Trophoblast cell (in vitro differentiated cells and primary cell): ENCODE data around the gene UNC13B.

Source experiments
- DNase-seq, 2 donors: peaks; one replicate each; pipeline ENCODE4 v3.0.0-alpha.2; 2016
- H2AFZ ChIP-seq: 2 replicates; pipeline ENCODE4 v1.6.1; 2013; ENCODE audit warnings: low read length, moderate library complexity, mild to moderate bottlenecking; ENCODE audit not compliant: insufficient read depth, poor library complexity
- H2AK5ac ChIP-seq: 2 replicates; pipeline ENCODE4 v1.6.1; 2013; ENCODE audit warnings: mild to moderate bottlenecking, low read length
- H2BK120ac ChIP-seq: 2 replicates; pipeline ENCODE4 v1.6.1; 2013; ENCODE audit warnings: low read length, mild to moderate bottlenecking, moderate library complexity; ENCODE audit not compliant: insufficient read depth, poor library complexity
- H2BK12ac ChIP-seq: 2 replicates; pipeline ENCODE4 v1.6.1; 2013; ENCODE audit warnings: mild to moderate bottlenecking, low read length, moderate library complexity
- H2BK5ac ChIP-seq: 2 replicates; pipeline ENCODE4 v1.6.1; 2013; ENCODE audit warnings: low read length, low read depth, moderate library complexity, mild to moderate bottlenecking; ENCODE audit not compliant: poor library complexity
- H3K14ac ChIP-seq: 2 replicates; pipeline ENCODE4 v1.6.1; 2013; ENCODE audit warnings: mild to moderate bottlenecking, low read length
- H3K18ac ChIP-seq: 2 replicates; pipeline ENCODE4 v1.6.1; 2013; ENCODE audit warnings: mild to moderate bottlenecking, low read length
- H3K23ac ChIP-seq: 2 replicates; pipeline ENCODE4 v1.6.1; 2013; ENCODE audit warnings: low read length
- H3K27ac ChIP-seq: 2 replicates; pipeline ENCODE4 v1.5.1; 2013; ENCODE audit warnings: low read depth, mild to moderate bottlenecking, inconsistent platforms, low read length, moderate library complexity
- H3K27me3 ChIP-seq: 2 replicates; pipeline ENCODE4 v1.6.1; 2013; ENCODE audit warnings: inconsistent platforms, mild to moderate bottlenecking, low read length, moderate library complexity; ENCODE audit not compliant: insufficient read depth
- H3K36me3 ChIP-seq, 2 experiments: 1 replicate in 1 of 2; 2 replicates in 1 of 2; pipeline ENCODE4 v1.6.1; 2013; ENCODE audit warnings: low read length in 2 of 2, mild to moderate bottlenecking in 2 of 2, moderate library complexity in 1 of 2; ENCODE audit not compliant: insufficient read depth in 2 of 2, control insufficient read depth in 1 of 2
- H3K4ac ChIP-seq: 2 replicates; pipeline ENCODE4 v1.6.1; 2013; ENCODE audit warnings: low read depth, mild to moderate bottlenecking, low read length, moderate library complexity
- H3K4me1 ChIP-seq, 2 experiments: 1 replicate in 1 of 2; 2 replicates in 1 of 2; pipeline ENCODE4 v1.6.1; 2013; ENCODE audit warnings: low read length in 2 of 2, mild to moderate bottlenecking in 2 of 2, moderate library complexity in 1 of 2; ENCODE audit not compliant: insufficient read depth in 2 of 2, control insufficient read depth in 1 of 2
- H3K4me2 ChIP-seq: 2 replicates; pipeline ENCODE4 v1.6.1; 2013; ENCODE audit warnings: inconsistent platforms, mild to moderate bottlenecking, low read length, moderate library complexity
- H3K4me3 ChIP-seq: 2 replicates; pipeline ENCODE4 v1.5.1; 2013; ENCODE audit warnings: mild to moderate bottlenecking, low read depth, low read length, inconsistent platforms
- H3K79me1 ChIP-seq: one replicate; pipeline ENCODE4 v1.6.1; 2013; ENCODE audit warnings: low read length
- H3K79me2 ChIP-seq: 2 replicates; pipeline ENCODE4 v1.6.1; 2013; ENCODE audit warnings: low read length, mild to moderate bottlenecking; ENCODE audit not compliant: control insufficient read depth, insufficient read depth, poor library complexity
- H3K9ac ChIP-seq: 2 replicates; pipeline ENCODE4 v1.6.1; 2013; ENCODE audit warnings: mild to moderate bottlenecking, low read length
- H3K9me3 ChIP-seq: 2 replicates; pipeline ENCODE4 v1.6.1; 2013; ENCODE audit warnings: low read depth, mild to moderate bottlenecking, control low read depth, inconsistent platforms, low read length; ENCODE audit not compliant: insufficient read depth
- H4K12ac ChIP-seq: 2 replicates; pipeline ENCODE4 v1.6.1; 2013; ENCODE audit warnings: low read depth, mild to moderate bottlenecking, low read length, moderate library complexity
- H4K8ac ChIP-seq: 2 replicates; pipeline ENCODE4 v1.6.1; 2013; ENCODE audit warnings: low read depth, mild to moderate bottlenecking, low read length, moderate library complexity
- H4K91ac ChIP-seq: one replicate; pipeline ENCODE4 v1.6.1; 2013; ENCODE audit warnings: low read depth, mild to moderate bottlenecking, low read length, moderate library complexity
- WGBS: extraction: QIAGEN DNeasy Blood & Tissue Kit; methylation state at CpG from one replicate; pipeline ENCODE4 v1.1.7; 2013; ENCODE audit warnings: missing lambda C conversion rate; ENCODE audit not compliant: insufficient read length, insufficient coverage; ENCODE audit errors: extremely low coverage; 5-methylcytosine and 5-hydroxymethylcytosine counted together

UNC13B gene

DNA sequence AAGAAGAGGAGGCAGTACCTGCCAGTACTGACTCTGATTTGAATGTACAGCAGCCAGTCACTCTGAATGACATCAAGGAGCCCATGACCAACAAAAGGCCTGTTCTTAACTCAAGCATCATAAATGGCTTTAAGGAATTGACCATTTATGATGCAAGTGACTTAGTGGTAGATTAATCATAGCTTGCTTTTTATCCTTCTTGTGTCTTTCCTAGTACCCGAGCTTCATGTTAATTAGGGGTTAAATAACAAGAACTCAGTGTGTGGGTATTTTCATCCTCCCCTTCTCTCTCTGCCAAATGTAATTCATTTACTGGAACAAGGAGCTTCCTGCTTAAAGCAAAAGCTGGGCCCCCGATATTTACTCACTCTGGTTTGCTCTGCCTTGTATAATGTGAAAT is 146.5 kb downstream of the UNC13B start:
- Histone ChIP-seq H3K27me3 (no peaks in the 10 kb centered on the region), H4K12ac (no peak overlapping the region), H2BK12ac (no peak overlapping the region), H3K79me1 (no peaks in the 10 kb centered on the region), H3K9me3 (no peaks in the 10 kb centered on the region), H2BK5ac (no peak overlapping the region), H3K18ac (no peak overlapping the region), H3K4me2 (no peak overlapping the region), H2AFZ (no peak overlapping the region), H2BK120ac (no peak overlapping the region), H3K9ac (no peak overlapping the region), H4K8ac (no peak overlapping the region), H3K36me3 (no peaks in the 10 kb centered on the region), H2AK5ac (no peak overlapping the region), H3K79me2 (no peaks in the 10 kb centered on the region), H3K4me3 (no peak overlapping the region), H4K91ac (no peak overlapping the region), H3K14ac (no peak overlapping the region), H3K27ac (no peak overlapping the region), H3K23ac (no peak overlapping the region), H3K4ac (no peak overlapping the region), H3K4me1 (no peaks in the 10 kb centered on the region)
- DNase-seq: no peak
- no CpG with 5 or more reads among the region's 2 CpGs for WGBS

DNA sequence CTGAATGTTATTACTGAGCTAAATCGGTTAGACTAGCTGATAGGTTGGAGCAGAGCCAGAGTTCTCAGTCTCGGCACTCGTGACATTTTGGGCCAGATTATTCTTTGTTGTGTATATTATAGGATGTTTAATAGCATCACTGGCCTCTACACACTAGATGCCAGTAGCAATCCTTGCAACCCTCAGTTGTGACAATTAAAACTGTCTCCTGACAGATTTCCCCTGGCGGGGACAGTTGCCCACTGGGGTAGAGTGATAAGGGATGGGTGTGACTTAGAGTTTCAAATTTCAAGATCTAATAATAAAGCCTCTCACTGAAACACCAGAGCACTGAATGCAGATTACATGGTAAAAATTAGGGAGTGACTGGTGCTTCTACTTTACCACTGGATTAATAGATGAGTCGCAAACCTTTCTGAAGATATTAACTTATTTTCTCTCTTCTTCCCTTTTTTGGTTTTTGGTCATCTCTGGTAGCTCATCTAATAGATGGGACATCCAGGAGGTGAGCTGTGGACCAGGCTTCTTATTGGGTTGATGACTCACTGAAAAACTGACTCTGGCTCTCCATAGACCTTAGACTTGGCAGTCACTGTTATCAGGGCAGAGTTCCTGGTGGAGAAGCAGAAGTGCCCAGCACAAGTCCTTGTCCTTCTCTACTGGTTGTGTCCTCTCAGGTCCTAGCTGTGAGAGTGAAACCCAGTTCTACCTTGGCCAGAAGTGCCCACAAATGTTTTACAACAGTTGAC is 150.3 kb downstream of the UNC13B start:
- Histone ChIP-seq H3K27me3 (no peaks in the 10 kb centered on the region), H3K9ac (no peak overlapping the region), H3K23ac (no peak overlapping the region), H3K79me2 (no peaks in the 10 kb centered on the region), H3K27ac (no peak overlapping the region), H3K4me3 (no peak overlapping the region), H3K36me3 (no peaks in the 10 kb centered on the region), H4K8ac (no peak overlapping the region), H3K4ac (no peak overlapping the region), H3K4me1 (peaks cover 0 to under 1% of the 10 kb centered on the region in 2 experiments), H3K79me1 (no peaks in the 10 kb centered on the region), H4K12ac (no peak overlapping the region), H3K4me2 (no peak overlapping the region), H2BK120ac (no peak overlapping the region), H3K18ac (no peak overlapping the region), H2AK5ac (no peak overlapping the region), H3K14ac (no peak overlapping the region), H2BK12ac (no peak overlapping the region), H4K91ac (no peak overlapping the region), H3K9me3 (no peaks in the 10 kb centered on the region), H2AFZ (no peak overlapping the region), H2BK5ac (no peak overlapping the region)
- no peak for DNase-seq
- WGBS: no CpG with 5 or more reads among the region's 5 CpGs

DNA sequence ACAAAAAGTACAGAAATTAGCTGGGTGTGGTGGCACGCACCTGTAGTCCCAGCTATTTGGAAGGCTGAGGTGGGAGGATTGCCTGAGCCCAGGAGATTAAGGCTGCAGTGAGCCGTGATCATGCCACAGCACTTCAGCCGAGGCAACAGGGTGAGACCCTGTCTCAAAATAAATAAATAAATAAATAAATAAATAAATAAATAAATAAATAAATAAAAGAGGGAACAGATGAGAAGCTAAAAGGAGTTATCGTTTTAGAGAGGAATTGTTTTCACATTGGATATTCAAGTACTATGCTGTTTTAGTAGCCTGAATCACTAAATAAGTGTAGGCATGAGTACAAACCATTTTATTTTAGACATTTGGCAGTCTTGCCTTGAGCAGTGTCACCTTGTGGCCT is 151.7 kb downstream of the UNC13B start:
- H3K4me2 ChIP-seq: no peak overlapping the region
- H3K36me3 ChIP-seq: no peaks in the 10 kb centered on the region
- no peak overlapping the region for H4K8ac ChIP-seq
- no peak overlapping the region for H2BK120ac ChIP-seq
- no CpG with 5 or more reads among the region's 4 CpGs for WGBS
- H3K9ac ChIP-seq: no peak overlapping the region
- no peak overlapping the region for H3K4me3 ChIP-seq
- H2AFZ ChIP-seq: no peak overlapping the region
- H2BK5ac ChIP-seq: no peak overlapping the region
- DNase-seq: no peak
- H4K12ac ChIP-seq: no peak overlapping the region
- no peaks in the 10 kb centered on the region for H3K79me1 ChIP-seq
- no peak overlapping the region for H3K18ac ChIP-seq
- no peak overlapping the region for H4K91ac ChIP-seq
- H3K27me3 ChIP-seq: no peaks in the 10 kb centered on the region
- no peak overlapping the region for H3K23ac ChIP-seq
- H3K4me1 ChIP-seq: peaks cover 0 to 2% of the 10 kb centered on the region in 2 experiments
- no peaks in the 10 kb centered on the region for H3K79me2 ChIP-seq
- no peak overlapping the region for H2BK12ac ChIP-seq
- no peak overlapping the region for H3K27ac ChIP-seq
- H3K14ac ChIP-seq: no peak overlapping the region
- no peak overlapping the region for H2AK5ac ChIP-seq
- no peak overlapping the region for H3K4ac ChIP-seq
- H3K9me3 ChIP-seq: no peaks in the 10 kb centered on the region

DNA sequence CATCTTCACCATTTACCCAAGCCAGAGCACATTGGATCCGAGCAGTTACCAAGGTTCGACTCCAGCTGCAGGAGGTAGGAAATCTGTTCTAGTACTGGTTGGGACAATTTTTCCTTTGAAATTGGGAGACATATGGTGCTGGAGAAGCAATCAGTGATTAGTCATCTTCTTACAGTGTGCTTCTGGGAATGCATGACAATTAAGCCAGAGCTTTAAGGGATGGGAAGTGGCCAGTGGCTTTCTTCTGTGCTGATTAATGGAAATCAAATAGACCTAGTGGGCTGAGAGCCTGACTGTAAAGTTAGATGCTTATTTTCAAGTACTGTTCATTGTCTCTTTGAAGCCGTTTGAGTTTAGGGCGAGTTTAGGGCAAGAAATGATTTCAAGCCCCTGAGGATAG is 152.1 kb downstream of the UNC13B start:
- no peaks in the 10 kb centered on the region for H3K36me3 ChIP-seq
- no peaks in the 10 kb centered on the region for H3K27me3 ChIP-seq
- no peak overlapping the region for H3K23ac ChIP-seq
- H4K12ac ChIP-seq: no peak overlapping the region
- H4K91ac ChIP-seq: no peak overlapping the region
- H2BK12ac ChIP-seq: no peak overlapping the region
- H2AFZ ChIP-seq: no peak overlapping the region
- no peaks in the 10 kb centered on the region for H3K9me3 ChIP-seq
- no peaks in the 10 kb centered on the region for H3K79me1 ChIP-seq
- H3K14ac ChIP-seq: no peak overlapping the region
- H3K18ac ChIP-seq: no peak overlapping the region
- no peak overlapping the region for H4K8ac ChIP-seq
- H2AK5ac ChIP-seq: no peak overlapping the region
- DNase-seq: no peak
- H3K79me2 ChIP-seq: no peaks in the 10 kb centered on the region
- H2BK120ac ChIP-seq: no peak overlapping the region
- H3K4me1 ChIP-seq: peaks cover 0 to 2% of the 10 kb centered on the region in 2 experiments
- no CpG with 5 or more reads among the region's 4 CpGs for WGBS
- H2BK5ac ChIP-seq: no peak overlapping the region
- no peak overlapping the region for H3K4me3 ChIP-seq
- no peak overlapping the region for H3K9ac ChIP-seq
- H3K27ac ChIP-seq: no peak overlapping the region
- no peak overlapping the region for H3K4ac ChIP-seq
- H3K4me2 ChIP-seq: no peak overlapping the region
